ENCODE measurements around the gene C5orf58.

GRCh38 chr5:170289764-170290163, 57.0 kb downstream of the C5orf58 start:
- TF ChIP-seq EZH2 (optimal IDR thresholded peaks at IDR 0.05; ENCODE audit: low read depth, low read length): no peak
- TF ChIP-seq, protein P1, sequence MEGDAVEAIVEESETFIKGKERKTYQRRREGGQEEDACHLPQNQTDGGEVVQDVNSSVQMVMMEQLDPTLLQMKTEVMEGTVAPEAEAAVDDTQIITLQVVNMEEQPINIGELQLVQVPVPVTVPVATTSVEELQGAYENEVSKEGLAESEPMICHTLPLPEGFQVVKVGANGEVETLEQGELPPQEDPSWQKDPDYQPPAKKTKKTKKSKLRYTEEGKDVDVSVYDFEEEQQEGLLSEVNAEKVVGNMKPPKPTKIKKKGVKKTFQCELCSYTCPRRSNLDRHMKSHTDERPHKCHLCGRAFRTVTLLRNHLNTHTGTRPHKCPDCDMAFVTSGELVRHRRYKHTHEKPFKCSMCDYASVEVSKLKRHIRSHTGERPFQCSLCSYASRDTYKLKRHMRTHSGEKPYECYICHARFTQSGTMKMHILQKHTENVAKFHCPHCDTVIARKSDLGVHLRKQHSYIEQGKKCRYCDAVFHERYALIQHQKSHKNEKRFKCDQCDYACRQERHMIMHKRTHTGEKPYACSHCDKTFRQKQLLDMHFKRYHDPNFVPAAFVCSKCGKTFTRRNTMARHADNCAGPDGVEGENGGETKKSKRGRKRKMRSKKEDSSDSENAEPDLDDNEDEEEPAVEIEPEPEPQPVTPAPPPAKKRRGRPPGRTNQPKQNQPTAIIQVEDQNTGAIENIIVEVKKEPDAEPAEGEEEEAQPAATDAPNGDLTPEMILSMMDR (IDR thresholded peaks at IDR 0.05; ENCODE audit: low read length): no peak
